ENCODE data around the gene TAC4. TPM values are rescaled to one million over a fixed set of nuclear protein-coding genes. Genes with fewer than 3 reads are reported as not detected.

Gene TAC4
- total and polyA plus RNA-seq, 9 of the 15 experiments (the other 6 are each of a cell fraction or from before 2014, with no cell fraction given) = 0.17 TPM; not detected in 8

- TF ChIP-seq, protein P1, sequence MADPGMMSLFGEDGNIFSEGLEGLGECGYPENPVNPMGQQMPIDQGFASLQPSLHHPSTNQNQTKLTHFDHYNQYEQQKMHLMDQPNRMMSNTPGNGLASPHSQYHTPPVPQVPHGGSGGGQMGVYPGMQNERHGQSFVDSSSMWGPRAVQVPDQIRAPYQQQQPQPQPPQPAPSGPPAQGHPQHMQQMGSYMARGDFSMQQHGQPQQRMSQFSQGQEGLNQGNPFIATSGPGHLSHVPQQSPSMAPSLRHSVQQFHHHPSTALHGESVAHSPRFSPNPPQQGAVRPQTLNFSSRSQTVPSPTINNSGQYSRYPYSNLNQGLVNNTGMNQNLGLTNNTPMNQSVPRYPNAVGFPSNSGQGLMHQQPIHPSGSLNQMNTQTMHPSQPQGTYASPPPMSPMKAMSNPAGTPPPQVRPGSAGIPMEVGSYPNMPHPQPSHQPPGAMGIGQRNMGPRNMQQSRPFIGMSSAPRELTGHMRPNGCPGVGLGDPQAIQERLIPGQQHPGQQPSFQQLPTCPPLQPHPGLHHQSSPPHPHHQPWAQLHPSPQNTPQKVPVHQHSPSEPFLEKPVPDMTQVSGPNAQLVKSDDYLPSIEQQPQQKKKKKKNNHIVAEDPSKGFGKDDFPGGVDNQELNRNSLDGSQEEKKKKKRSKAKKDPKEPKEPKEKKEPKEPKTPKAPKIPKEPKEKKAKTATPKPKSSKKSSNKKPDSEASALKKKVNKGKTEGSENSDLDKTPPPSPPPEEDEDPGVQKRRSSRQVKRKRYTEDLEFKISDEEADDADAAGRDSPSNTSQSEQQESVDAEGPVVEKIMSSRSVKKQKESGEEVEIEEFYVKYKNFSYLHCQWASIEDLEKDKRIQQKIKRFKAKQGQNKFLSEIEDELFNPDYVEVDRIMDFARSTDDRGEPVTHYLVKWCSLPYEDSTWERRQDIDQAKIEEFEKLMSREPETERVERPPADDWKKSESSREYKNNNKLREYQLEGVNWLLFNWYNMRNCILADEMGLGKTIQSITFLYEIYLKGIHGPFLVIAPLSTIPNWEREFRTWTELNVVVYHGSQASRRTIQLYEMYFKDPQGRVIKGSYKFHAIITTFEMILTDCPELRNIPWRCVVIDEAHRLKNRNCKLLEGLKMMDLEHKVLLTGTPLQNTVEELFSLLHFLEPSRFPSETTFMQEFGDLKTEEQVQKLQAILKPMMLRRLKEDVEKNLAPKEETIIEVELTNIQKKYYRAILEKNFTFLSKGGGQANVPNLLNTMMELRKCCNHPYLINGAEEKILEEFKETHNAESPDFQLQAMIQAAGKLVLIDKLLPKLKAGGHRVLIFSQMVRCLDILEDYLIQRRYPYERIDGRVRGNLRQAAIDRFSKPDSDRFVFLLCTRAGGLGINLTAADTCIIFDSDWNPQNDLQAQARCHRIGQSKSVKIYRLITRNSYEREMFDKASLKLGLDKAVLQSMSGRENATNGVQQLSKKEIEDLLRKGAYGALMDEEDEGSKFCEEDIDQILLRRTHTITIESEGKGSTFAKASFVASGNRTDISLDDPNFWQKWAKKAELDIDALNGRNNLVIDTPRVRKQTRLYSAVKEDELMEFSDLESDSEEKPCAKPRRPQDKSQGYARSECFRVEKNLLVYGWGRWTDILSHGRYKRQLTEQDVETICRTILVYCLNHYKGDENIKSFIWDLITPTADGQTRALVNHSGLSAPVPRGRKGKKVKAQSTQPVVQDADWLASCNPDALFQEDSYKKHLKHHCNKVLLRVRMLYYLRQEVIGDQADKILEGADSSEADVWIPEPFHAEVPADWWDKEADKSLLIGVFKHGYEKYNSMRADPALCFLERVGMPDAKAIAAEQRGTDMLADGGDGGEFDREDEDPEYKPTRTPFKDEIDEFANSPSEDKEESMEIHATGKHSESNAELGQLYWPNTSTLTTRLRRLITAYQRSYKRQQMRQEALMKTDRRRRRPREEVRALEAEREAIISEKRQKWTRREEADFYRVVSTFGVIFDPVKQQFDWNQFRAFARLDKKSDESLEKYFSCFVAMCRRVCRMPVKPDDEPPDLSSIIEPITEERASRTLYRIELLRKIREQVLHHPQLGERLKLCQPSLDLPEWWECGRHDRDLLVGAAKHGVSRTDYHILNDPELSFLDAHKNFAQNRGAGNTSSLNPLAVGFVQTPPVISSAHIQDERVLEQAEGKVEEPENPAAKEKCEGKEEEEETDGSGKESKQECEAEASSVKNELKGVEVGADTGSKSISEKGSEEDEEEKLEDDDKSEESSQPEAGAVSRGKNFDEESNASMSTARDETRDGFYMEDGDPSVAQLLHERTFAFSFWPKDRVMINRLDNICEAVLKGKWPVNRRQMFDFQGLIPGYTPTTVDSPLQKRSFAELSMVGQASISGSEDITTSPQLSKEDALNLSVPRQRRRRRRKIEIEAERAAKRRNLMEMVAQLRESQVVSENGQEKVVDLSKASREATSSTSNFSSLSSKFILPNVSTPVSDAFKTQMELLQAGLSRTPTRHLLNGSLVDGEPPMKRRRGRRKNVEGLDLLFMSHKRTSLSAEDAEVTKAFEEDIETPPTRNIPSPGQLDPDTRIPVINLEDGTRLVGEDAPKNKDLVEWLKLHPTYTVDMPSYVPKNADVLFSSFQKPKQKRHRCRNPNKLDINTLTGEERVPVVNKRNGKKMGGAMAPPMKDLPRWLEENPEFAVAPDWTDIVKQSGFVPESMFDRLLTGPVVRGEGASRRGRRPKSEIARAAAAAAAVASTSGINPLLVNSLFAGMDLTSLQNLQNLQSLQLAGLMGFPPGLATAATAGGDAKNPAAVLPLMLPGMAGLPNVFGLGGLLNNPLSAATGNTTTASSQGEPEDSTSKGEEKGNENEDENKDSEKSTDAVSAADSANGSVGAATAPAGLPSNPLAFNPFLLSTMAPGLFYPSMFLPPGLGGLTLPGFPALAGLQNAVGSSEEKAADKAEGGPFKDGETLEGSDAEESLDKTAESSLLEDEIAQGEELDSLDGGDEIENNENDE (IDR thresholded peaks at IDR 0.05; ENCODE audit: low read depth, low read length) = no peak
- no peak; the same call in 1 of the 2 replicates for TF ChIP-seq ATF1 (CRISPR knock-in tag; IDR thresholded peaks at IDR 0.05)
- TF ChIP-seq ATF1 (tag; IDR thresholded peaks at IDR 0.05) = peak; percentile 98
- TF ChIP-seq ELF1 (tag; IDR thresholded peaks at IDR 0.05) = peak; percentile 96
- no peak for TF ChIP-seq IRF2 (CRISPR knock-in tag; IDR thresholded peaks at IDR 0.05)
- TF ChIP-seq FIP1L1 (IDR thresholded peaks at IDR 0.05; ENCODE audit: low read depth, low read length, poor library complexity, severe bottlenecking) = peak; percentile 73
- no peak for TF ChIP-seq SRSF3 (IDR thresholded peaks at IDR 0.05; ENCODE audit: insufficient read depth, low read length)
- TF ChIP-seq, protein P2, sequence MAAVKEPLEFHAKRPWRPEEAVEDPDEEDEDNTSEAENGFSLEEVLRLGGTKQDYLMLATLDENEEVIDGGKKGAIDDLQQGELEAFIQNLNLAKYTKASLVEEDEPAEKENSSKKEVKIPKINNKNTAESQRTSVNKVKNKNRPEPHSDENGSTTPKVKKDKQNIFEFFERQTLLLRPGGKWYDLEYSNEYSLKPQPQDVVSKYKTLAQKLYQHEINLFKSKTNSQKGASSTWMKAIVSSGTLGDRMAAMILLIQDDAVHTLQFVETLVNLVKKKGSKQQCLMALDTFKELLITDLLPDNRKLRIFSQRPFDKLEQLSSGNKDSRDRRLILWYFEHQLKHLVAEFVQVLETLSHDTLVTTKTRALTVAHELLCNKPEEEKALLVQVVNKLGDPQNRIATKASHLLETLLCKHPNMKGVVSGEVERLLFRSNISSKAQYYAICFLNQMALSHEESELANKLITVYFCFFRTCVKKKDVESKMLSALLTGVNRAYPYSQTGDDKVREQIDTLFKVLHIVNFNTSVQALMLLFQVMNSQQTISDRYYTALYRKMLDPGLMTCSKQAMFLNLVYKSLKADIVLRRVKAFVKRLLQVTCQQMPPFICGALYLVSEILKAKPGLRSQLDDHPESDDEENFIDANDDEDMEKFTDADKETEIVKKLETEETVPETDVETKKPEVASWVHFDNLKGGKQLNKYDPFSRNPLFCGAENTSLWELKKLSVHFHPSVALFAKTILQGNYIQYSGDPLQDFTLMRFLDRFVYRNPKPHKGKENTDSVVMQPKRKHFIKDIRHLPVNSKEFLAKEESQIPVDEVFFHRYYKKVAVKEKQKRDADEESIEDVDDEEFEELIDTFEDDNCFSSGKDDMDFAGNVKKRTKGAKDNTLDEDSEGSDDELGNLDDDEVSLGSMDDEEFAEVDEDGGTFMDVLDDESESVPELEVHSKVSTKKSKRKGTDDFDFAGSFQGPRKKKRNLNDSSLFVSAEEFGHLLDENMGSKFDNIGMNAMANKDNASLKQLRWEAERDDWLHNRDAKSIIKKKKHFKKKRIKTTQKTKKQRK (IDR thresholded peaks at IDR 0.05; ENCODE audit: borderline replicate concordance, low read depth, low read length) = peak; percentile 94
- TF ChIP-seq TAF1 (IDR thresholded peaks at IDR 0.05; ENCODE audit: control insufficient read depth, extremely low read depth, insufficient read depth, low read length, severe bottlenecking) = peak; percentile 82
- 0 out of 2 replicates have a peak, but pooled peaks have one; percentile 61 for TF ChIP-seq FOXO4 (CRISPR knock-in tag; IDR thresholded peaks at IDR 0.05)
These were observed 59.2 kb downstream of the TAC4 start, which contains the start of gene KAT7 (continued) for GRCh38 chr17:49788478-49789242.

Measured in K562 (cell line).